ENCODE data around the gene PSMD5.

Gene PSMD5

GRCh38 chr9:120830151-120830550 is 12.6 kb downstream of the PSMD5 start:
- H3K9ac ChIP-seq (ENCODE audit: low read depth, low read length, poor library complexity, severe bottlenecking), result no peak overlapping the region
- no peak for TF ChIP-seq CTCF (conservative IDR thresholded peaks at IDR 0.05; ENCODE audit: low read length)
- no peak for TF ChIP-seq EZH2phosphoT487 (IDR thresholded peaks at IDR 0.05; ENCODE audit: borderline replicate concordance)
- no peak overlapping the region for H2AFZ ChIP-seq (ENCODE audit: low read length)
- no peaks in the 10 kb centered on the region for H3K27me3 ChIP-seq (ENCODE audit: insufficient read depth, low read length, poor library complexity, severe bottlenecking)
- peaks cover 24% of the 10 kb centered on the region; the same call in 1 of the 2 replicates for H3K36me3 ChIP-seq (ENCODE audit: insufficient read depth, low read length)
- H3F3A ChIP-seq (ENCODE audit: low read depth), result no peaks in the 10 kb centered on the region
- H3K9me2 ChIP-seq (replicated peaks; ENCODE audit: low read depth, low read length), result no peaks in the 10 kb centered on the region
- no peak overlapping the region for H3K4me3 ChIP-seq (ENCODE audit: low read length, poor library complexity, severe bottlenecking)
- H3K4me2 ChIP-seq (ENCODE audit: low read depth, low read length, poor library complexity, severe bottlenecking), result no peak overlapping the region
- no peaks in the 10 kb centered on the region for H3K79me2 ChIP-seq (ENCODE audit: insufficient read depth, low read length)
- H4K20me1 ChIP-seq (ENCODE audit: insufficient read depth, low read length, poor library complexity, severe bottlenecking), result no peaks in the 10 kb centered on the region
- H3K4me1 ChIP-seq (ENCODE audit: insufficient read depth, low read length, poor library complexity, severe bottlenecking), result no peaks in the 10 kb centered on the region
- H3K9me3 ChIP-seq (ENCODE audit: insufficient read depth, low read depth, low read length), result no peaks in the 10 kb centered on the region

GRCh38 chr9:120829650-120830049 is 13.1 kb downstream of the PSMD5 start:
- no peak overlapping the region for H2AFZ ChIP-seq (ENCODE audit: low read length)
- no peaks in the 10 kb centered on the region for H3K4me1 ChIP-seq (ENCODE audit: insufficient read depth, low read length, poor library complexity, severe bottlenecking)
- no peaks in the 10 kb centered on the region for H3K9me3 ChIP-seq (ENCODE audit: insufficient read depth, low read depth, low read length)
- TF ChIP-seq CTCF (conservative IDR thresholded peaks at IDR 0.05; ENCODE audit: low read length), result no peak
- TF ChIP-seq EZH2phosphoT487 (IDR thresholded peaks at IDR 0.05; ENCODE audit: borderline replicate concordance), result no peak
- H3F3A ChIP-seq (ENCODE audit: low read depth), result no peaks in the 10 kb centered on the region
- H3K9ac ChIP-seq (ENCODE audit: low read depth, low read length, poor library complexity, severe bottlenecking), result no peak overlapping the region
- no peaks in the 10 kb centered on the region for H3K27me3 ChIP-seq (ENCODE audit: insufficient read depth, low read length, poor library complexity, severe bottlenecking)
- no peaks in the 10 kb centered on the region for H3K9me2 ChIP-seq (replicated peaks; ENCODE audit: low read depth, low read length)
- H3K4me2 ChIP-seq (ENCODE audit: low read depth, low read length, poor library complexity, severe bottlenecking), result no peak overlapping the region
- H3K79me2 ChIP-seq (ENCODE audit: insufficient read depth, low read length), result no peaks in the 10 kb centered on the region
- H3K4me3 ChIP-seq (ENCODE audit: low read length, poor library complexity, severe bottlenecking), result no peak overlapping the region
- peaks cover 24% of the 10 kb centered on the region; the same call in 1 of the 2 replicates for H3K36me3 ChIP-seq (ENCODE audit: insufficient read depth, low read length)
- no peaks in the 10 kb centered on the region for H4K20me1 ChIP-seq (ENCODE audit: insufficient read depth, low read length, poor library complexity, severe bottlenecking)

GRCh38 chr9:120820095-120820494 is 22.6 kb downstream of the PSMD5 start:
- Histone ChIP-seq H3F3A (ENCODE audit: low read depth) (no peaks in the 10 kb centered on the region), H3K9me3 (ENCODE audit: insufficient read depth, low read depth, low read length) (no peaks in the 10 kb centered on the region), H3K4me3 (ENCODE audit: low read length, poor library complexity, severe bottlenecking) (no peak overlapping the region), H3K4me1 (ENCODE audit: insufficient read depth, low read length, poor library complexity, severe bottlenecking) (no peaks in the 10 kb centered on the region), H3K4me2 (ENCODE audit: low read depth, low read length, poor library complexity, severe bottlenecking) (no peak overlapping the region), H3K36me3 (ENCODE audit: insufficient read depth, low read length) (no peaks in the 10 kb centered on the region; the same call in 1 of the 2 replicates), H3K79me2 (ENCODE audit: insufficient read depth, low read length) (no peaks in the 10 kb centered on the region), H3K9me2 (replicated peaks; ENCODE audit: low read depth, low read length) (no peaks in the 10 kb centered on the region), H4K20me1 (ENCODE audit: insufficient read depth, low read length, poor library complexity, severe bottlenecking) (no peaks in the 10 kb centered on the region), H2AFZ (ENCODE audit: low read length) (no peak overlapping the region), H3K27me3 (ENCODE audit: insufficient read depth, low read length, poor library complexity, severe bottlenecking) (no peaks in the 10 kb centered on the region), H3K9ac (ENCODE audit: low read depth, low read length, poor library complexity, severe bottlenecking) (no peak overlapping the region)
- TF ChIP-seq EZH2phosphoT487 (IDR thresholded peaks at IDR 0.05; ENCODE audit: borderline replicate concordance) (no peak), CTCF (conservative IDR thresholded peaks at IDR 0.05; ENCODE audit: low read length) (no peak)
